Mesenchymal stem cell (in vitro differentiated cells and primary cell): ENCODE results near the gene MINDY4.

Source experiments
- DNase-seq: peaks from one replicate; pipeline ENCODE4 v3.0.0-alpha.2; 2013
- H2AFZ ChIP-seq: one replicate; pipeline ENCODE4 v1.6.1; 2013; ENCODE audit warnings: low read depth, mild to moderate bottlenecking, control low read depth, inconsistent platforms, low read length, moderate library complexity
- H2AK5ac ChIP-seq: 2 replicates; pipeline ENCODE4 v1.6.1; 2013; ENCODE audit warnings: low read length, moderate library complexity, mild to moderate bottlenecking, inconsistent platforms; ENCODE audit not compliant: severe bottlenecking
- H2BK120ac ChIP-seq: one replicate; pipeline ENCODE4 v1.6.1; 2013; ENCODE audit warnings: low read depth, mild to moderate bottlenecking, inconsistent platforms, low read length, moderate library complexity
- H2BK12ac ChIP-seq, 2 experiments: one replicate each; pipeline ENCODE4 v1.6.1; 2013; ENCODE audit warnings: inconsistent platforms in 2 of 2, low read length in 2 of 2, mild to moderate bottlenecking in 2 of 2, moderate library complexity in 2 of 2, control low read depth in 1 of 2
- H2BK15ac ChIP-seq: one replicate; pipeline ENCODE4 v1.6.1; 2013; ENCODE audit warnings: mild to moderate bottlenecking, low read depth, inconsistent platforms; ENCODE audit not compliant: poor library complexity, severe bottlenecking
- H2BK5ac ChIP-seq: 2 replicates; pipeline ENCODE4 v1.6.1; 2013; ENCODE audit warnings: low read depth, mild to moderate bottlenecking, low read length, control low read depth, inconsistent platforms; ENCODE audit not compliant: poor library complexity, severe bottlenecking
- H3K14ac ChIP-seq, 2 experiments: one replicate each; pipeline ENCODE4 v1.6.1; 2013; ENCODE audit warnings: inconsistent platforms in 2 of 2, low read length in 2 of 2, control low read depth in 1 of 2, mild to moderate bottlenecking in 1 of 2, moderate library complexity in 1 of 2
- H3K18ac ChIP-seq, 2 experiments: one replicate each; pipeline ENCODE4 v1.6.1; 2013; ENCODE audit warnings: inconsistent platforms in 2 of 2, low read length in 2 of 2, control low read depth in 1 of 2, low read depth in 1 of 2, mild to moderate bottlenecking in 1 of 2
- H3K23ac ChIP-seq, 2 experiments: one replicate each; pipeline ENCODE4 v1.6.1; 2013; ENCODE audit warnings: inconsistent platforms in 2 of 2, low read length in 2 of 2, mild to moderate bottlenecking in 2 of 2, moderate library complexity in 2 of 2, control low read depth in 1 of 2
- H3K27ac ChIP-seq: 2 replicates; pipeline ENCODE4 v1.5.1; 2013; ENCODE audit warnings: mild to moderate bottlenecking, moderate library complexity, low read length, control low read depth, inconsistent platforms; ENCODE audit not compliant: poor library complexity, severe bottlenecking
- H3K27me3 ChIP-seq, 2 experiments: 2 replicates each; pipeline versions ENCODE4 v1.6.1 to v1.7.0; 2013; ENCODE audit warnings: low read length in 2 of 2, mild to moderate bottlenecking in 2 of 2, moderate library complexity in 2 of 2, control low read depth in 1 of 2, inconsistent platforms in 1 of 2; ENCODE audit not compliant: control insufficient read depth in 1 of 2, insufficient read depth in 1 of 2
- H3K36me3 ChIP-seq, 2 experiments: 2 replicates each; pipeline versions ENCODE4 v1.6.1 to v1.7.0; 2013; ENCODE audit warnings: low read length in 2 of 2, control low read depth in 1 of 2, inconsistent platforms in 1 of 2, low read depth in 1 of 2, mild to moderate bottlenecking in 1 of 2; ENCODE audit not compliant: insufficient read depth in 2 of 2, control insufficient read depth in 1 of 2
- H3K4ac ChIP-seq, 2 experiments: one replicate each; pipeline ENCODE4 v1.6.1; 2013; ENCODE audit warnings: inconsistent platforms in 2 of 2, low read length in 2 of 2, mild to moderate bottlenecking in 2 of 2, moderate library complexity in 2 of 2, control low read depth in 1 of 2, low read depth in 1 of 2
- H3K4me1 ChIP-seq: 2 replicates; pipeline ENCODE4 v1.6.1; 2013; ENCODE audit warnings: low read depth, low read length, control low read depth; ENCODE audit not compliant: control insufficient read depth, insufficient read depth
- H3K4me2 ChIP-seq: 2 replicates; pipeline ENCODE4 v1.6.1; 2013; ENCODE audit warnings: low read length, mild to moderate bottlenecking, inconsistent platforms; ENCODE audit not compliant: poor library complexity, severe bottlenecking
- H3K4me3 ChIP-seq, 2 experiments: 2 replicates each; pipeline versions ENCODE4 v1.5.1 to v1.7.0; 2013; ENCODE audit warnings: low read length in 2 of 2, mild to moderate bottlenecking in 2 of 2, control low read depth in 1 of 2, low read depth in 1 of 2; ENCODE audit not compliant: insufficient read depth in 1 of 2
- H3K79me1 ChIP-seq: replicated peaks from 2 replicates; pipeline ENCODE4 v1.6.1; 2013; ENCODE audit warnings: mild to moderate bottlenecking, control low read depth, low read length, inconsistent platforms; ENCODE audit not compliant: poor library complexity, severe bottlenecking
- H3K9ac ChIP-seq: 2 replicates; pipeline ENCODE4 v1.7.0; 2013; ENCODE audit warnings: mild to moderate bottlenecking, low read length, moderate library complexity
- H3K9me3 ChIP-seq: 2 replicates; pipeline ENCODE4 v1.7.0; 2013; ENCODE audit warnings: mild to moderate bottlenecking, low read length; ENCODE audit not compliant: control insufficient read depth
- H4K8ac ChIP-seq: one replicate; pipeline ENCODE4 v1.6.1; 2013; ENCODE audit warnings: inconsistent platforms, mild to moderate bottlenecking, low read length, moderate library complexity
- H4K91ac ChIP-seq: one replicate; pipeline ENCODE4 v1.6.1; 2013; ENCODE audit warnings: mild to moderate bottlenecking, low read length, inconsistent platforms
- WGBS: methylation state at CpG from one replicate; pipeline ENCODE4 v1.1.7; 2013; ENCODE audit warnings: mixed read lengths; 5-methylcytosine and 5-hydroxymethylcytosine counted together

The MINDY4 gene

GRCh38 chr7:30936650-30937245 lies 165.5 kb downstream of the MINDY4 start:
- H3K9ac ChIP-seq: no peak overlapping the region
- DNase-seq: no peak
- H3K4me3 ChIP-seq: no peak overlapping the region
- no peak overlapping the region for H2BK5ac ChIP-seq
- peaks cover 9 to 27% of the 10 kb centered on the region in 2 experiments for H3K27me3 ChIP-seq
- no peak overlapping the region for H2BK15ac ChIP-seq
- no peak overlapping the region for H3K23ac ChIP-seq
- no peaks in the 10 kb centered on the region for H3K36me3 ChIP-seq
- H3K27ac ChIP-seq: no peak overlapping the region
- no peaks in the 10 kb centered on the region for H3K9me3 ChIP-seq
- no peak overlapping the region for H2AFZ ChIP-seq
- no peak overlapping the region for H3K18ac ChIP-seq
- H2AK5ac ChIP-seq: peak overlapping the region; percentile 1
- no peak overlapping the region for H3K14ac ChIP-seq
- no peak overlapping the region for H2BK12ac ChIP-seq
- no peaks in the 10 kb centered on the region for H3K79me1 ChIP-seq
- no peak overlapping the region for H3K4ac ChIP-seq
- no peak overlapping the region for H4K8ac ChIP-seq
- peaks cover 32% of the 10 kb centered on the region for H3K4me1 ChIP-seq
- no peak overlapping the region for H2BK120ac ChIP-seq
- no peak overlapping the region for H4K91ac ChIP-seq
- H3K4me2 ChIP-seq: no peak overlapping the region

GRCh38 chr7:30937416-30937815 lies 166.2 kb downstream of the MINDY4 start:
- DNase-seq: no peak
- Histone ChIP-seq H3K9ac (no peak overlapping the region), H3K4ac (no peak overlapping the region), H2BK5ac (no peak overlapping the region), H2BK15ac (no peak overlapping the region), H3K18ac (no peak overlapping the region), H3K27me3 (peaks cover 9 to 33% of the 10 kb centered on the region in 2 experiments), H3K9me3 (no peaks in the 10 kb centered on the region), H2AK5ac (no peak overlapping the region), H3K14ac (no peak overlapping the region), H4K91ac (no peak overlapping the region), H4K8ac (no peak overlapping the region), H3K4me3 (no peak overlapping the region), H3K27ac (no peak overlapping the region), H2AFZ (no peak overlapping the region), H3K23ac (no peak overlapping the region), H2BK120ac (no peak overlapping the region), H3K4me2 (no peak overlapping the region), H2BK12ac (no peak overlapping the region), H3K4me1 (peaks cover 28% of the 10 kb centered on the region), H3K36me3 (no peaks in the 10 kb centered on the region), H3K79me1 (no peaks in the 10 kb centered on the region)
- WGBS: 84% methylated on average over 3 of the region's 3 CpGs

- H3K9ac ChIP-seq: peak overlapping the region; percentile 65
- H3K4me1 ChIP-seq: peaks cover 15% of the 10 kb centered on the region
- H3K4me3 ChIP-seq: peak overlapping the region; percentile 37 to 71
- peak overlapping the region in 1 of 2 experiments; percentile 44 for H3K4ac ChIP-seq
- peak; percentile 71 for DNase-seq
- H3K9me3 ChIP-seq: peaks cover 5% of the 10 kb centered on the region
- H2BK12ac ChIP-seq: peak overlapping the region in 1 of 2 experiments; percentile 49
- 4% methylated on average over 21 of the region's 25 CpGs for WGBS
- H3K27ac ChIP-seq: peak overlapping the region; percentile 15
- peak overlapping the region; percentile 23 to 78 for H3K18ac ChIP-seq
- H2AK5ac ChIP-seq: no peak overlapping the region
- peak overlapping the region; percentile 91 for H3K4me2 ChIP-seq
- no peaks in the 10 kb centered on the region for H3K36me3 ChIP-seq
- peaks cover 9 to 33% of the 10 kb centered on the region in 2 experiments for H3K27me3 ChIP-seq
- peak overlapping the region; percentile 56 for H4K91ac ChIP-seq
- H3K79me1 ChIP-seq: no peaks in the 10 kb centered on the region
- peak overlapping the region; percentile 82 for H2BK15ac ChIP-seq
- no peak overlapping the region for H2BK5ac ChIP-seq
- H4K8ac ChIP-seq: peak overlapping the region; percentile 83
- H2BK120ac ChIP-seq: no peak overlapping the region
- peak overlapping the region in 1 of 2 experiments; percentile 61 for H3K14ac ChIP-seq
- peak overlapping the region; percentile 68 for H2AFZ ChIP-seq
- no peak overlapping the region for H3K23ac ChIP-seq
These were observed 167.5 kb downstream of the MINDY4 start for GRCh38 chr7:30938435-30939316.

GRCh38 chr7:30941582-30942323 lies 170.5 kb downstream of the MINDY4 start:
- no peak overlapping the region for H2AK5ac ChIP-seq
- H3K23ac ChIP-seq: no peak overlapping the region
- WGBS: 91% methylated on average over 5 of the region's 8 CpGs
- H3K79me1 ChIP-seq: no peaks in the 10 kb centered on the region
- H3K18ac ChIP-seq: no peak overlapping the region
- H3K4ac ChIP-seq: no peak overlapping the region
- peaks cover 9 to 33% of the 10 kb centered on the region in 2 experiments for H3K27me3 ChIP-seq
- no peak overlapping the region for H4K91ac ChIP-seq
- H3K4me2 ChIP-seq: no peak overlapping the region
- H3K27ac ChIP-seq: no peak overlapping the region
- H4K8ac ChIP-seq: no peak overlapping the region
- no peaks in the 10 kb centered on the region for H3K36me3 ChIP-seq
- H2BK12ac ChIP-seq: no peak overlapping the region
- H3K14ac ChIP-seq: no peak overlapping the region
- no peak overlapping the region for H3K4me3 ChIP-seq
- no peak overlapping the region for H2AFZ ChIP-seq
- no peak overlapping the region for H2BK5ac ChIP-seq
- H3K4me1 ChIP-seq: peaks cover 8% of the 10 kb centered on the region
- no peak for DNase-seq
- H3K9me3 ChIP-seq: peaks cover 30% of the 10 kb centered on the region
- H2BK15ac ChIP-seq: no peak overlapping the region
- no peak overlapping the region for H3K9ac ChIP-seq
- H2BK120ac ChIP-seq: no peak overlapping the region
